Gastroesophageal sphincter (tissue), 4 donors: Measurements from ENCODE around the gene RAPGEF1. TPM values are rescaled to one million over a fixed set of nuclear protein-coding genes. Genes with fewer than 3 reads are reported as not detected.

Source experiments
- ATAC-seq: fragments of 150-250 bp; one replicate; pipeline ENCODE4 v1.9.1; 2016; ENCODE audit warnings: mild to moderate bottlenecking, moderate library complexity
- H3K27ac ChIP-seq, 4 donors: fragments of 200-600 bp; sonication (generic) in 3 of 4; 1 replicate in 3 of 4; 2 replicates in 1 of 4; pipeline ENCODE4 v1.5.1; 2016 to 2019
- H3K27me3 ChIP-seq: fragments of 200-600 bp; sonication (generic); one replicate; pipeline ENCODE4 v1.5.1; 2019
- H3K36me3 ChIP-seq, 2 donors: fragments of 200-600 bp; sonication (generic); one replicate each; pipeline ENCODE4 v1.5.1; 2019; ENCODE audit warnings: control low read depth in 1 of 2
- H3K4me1 ChIP-seq, 3 donors: fragments of 200-600 bp; sonication (generic); 1 replicate in 2 of 3; 2 replicates in 1 of 3; pipeline ENCODE4 v1.5.1; 2016 to 2019; ENCODE audit warnings: control low read depth in 2 of 3
- H3K4me3 ChIP-seq, 2 donors: fragments of 200-600 bp; sonication (generic); one replicate each; pipeline ENCODE4 v1.5.1; 2019; ENCODE audit warnings: mild to moderate bottlenecking in 1 of 2, moderate library complexity in 1 of 2
- H3K9me3 ChIP-seq, 3 donors: fragments of 200-600 bp; sonication (generic); one replicate each; pipeline ENCODE4 v1.5.1; 2017 to 2019; ENCODE audit warnings: control low read depth in 2 of 3
- EP300 ChIP-seq: sonication (generic); formaldehyde crosslinking; IDR thresholded peaks from one replicate; pipeline ENCODE4 v1.6.1; 2017; ENCODE audit warnings: antibody characterized with exemption, mild to moderate bottlenecking
- POLR2A ChIP-seq, 2 donors: fragments of 450-650 bp; IDR thresholded peaks; one replicate each; pipeline ENCODE4 v1.6.1; 2017; ENCODE audit warnings: antibody characterized with exemption in 2 of 2, mild to moderate bottlenecking in 2 of 2, moderate library complexity in 1 of 2
- POLR2AphosphoS5 ChIP-seq: sonication (generic); formaldehyde crosslinking; IDR thresholded peaks from one replicate; pipeline ENCODE4 v1.6.1; 2017; ENCODE audit warnings: antibody characterized with exemption
- WGBS, 2 donors: methylation state at CpG; one replicate each; pipeline ENCODE4 v1.1.5; 2018; ENCODE audit warnings: low coverage in 1 of 2; 5-methylcytosine and 5-hydroxymethylcytosine counted together
- total RNA-seq, 4 donors: library from RNA; depleted of rRNA; stranded (reverse); fragments of >200 nt; gene quantifications; one replicate each; pipeline ENCODE4 v1.1.0, GENCODE V29; 2016
- TF ChIP-seq, protein P1 (sequence below), 4 experiments: fragments of 200-600 bp in 2 of 4; fragments of 450-650 bp in 2 of 4; sonication (generic) in 1 of 4; IDR thresholded peaks; one replicate each; pipeline ENCODE4 v1.5.1; 2017 to 2019; ENCODE audit warnings: antibody characterized with exemption in 4 of 4, mild to moderate bottlenecking in 2 of 4, moderate library complexity in 2 of 4

The RAPGEF1 gene
- total RNA-seq, 4 donors from 2014 or later = 47.5 to 162 (median 77.6) TPM

DNA sequence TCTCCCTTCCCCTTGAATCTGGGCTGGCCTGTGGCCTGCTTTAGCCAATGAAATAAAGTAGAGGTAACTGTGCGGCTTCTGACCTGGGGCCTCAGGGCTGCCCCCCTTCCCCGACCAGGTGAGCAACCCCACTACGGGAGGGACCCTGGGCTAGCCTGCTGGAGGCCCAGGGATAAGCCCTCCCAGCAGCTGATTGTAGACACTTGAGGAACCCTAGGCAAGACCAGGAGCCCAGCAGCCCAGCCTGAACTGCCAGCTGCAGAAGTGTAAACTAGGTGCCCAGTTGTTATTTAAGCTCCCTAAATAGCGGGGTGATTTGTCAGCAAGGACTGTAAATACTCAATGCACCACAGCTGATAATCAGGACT is 41.3 kb downstream of the RAPGEF1 start:
- TF ChIP-seq EP300 = no peak
- TF ChIP-seq POLR2A (IDR thresholded peaks at IDR 0.05) = no peak
- TF ChIP-seq, protein P1, sequence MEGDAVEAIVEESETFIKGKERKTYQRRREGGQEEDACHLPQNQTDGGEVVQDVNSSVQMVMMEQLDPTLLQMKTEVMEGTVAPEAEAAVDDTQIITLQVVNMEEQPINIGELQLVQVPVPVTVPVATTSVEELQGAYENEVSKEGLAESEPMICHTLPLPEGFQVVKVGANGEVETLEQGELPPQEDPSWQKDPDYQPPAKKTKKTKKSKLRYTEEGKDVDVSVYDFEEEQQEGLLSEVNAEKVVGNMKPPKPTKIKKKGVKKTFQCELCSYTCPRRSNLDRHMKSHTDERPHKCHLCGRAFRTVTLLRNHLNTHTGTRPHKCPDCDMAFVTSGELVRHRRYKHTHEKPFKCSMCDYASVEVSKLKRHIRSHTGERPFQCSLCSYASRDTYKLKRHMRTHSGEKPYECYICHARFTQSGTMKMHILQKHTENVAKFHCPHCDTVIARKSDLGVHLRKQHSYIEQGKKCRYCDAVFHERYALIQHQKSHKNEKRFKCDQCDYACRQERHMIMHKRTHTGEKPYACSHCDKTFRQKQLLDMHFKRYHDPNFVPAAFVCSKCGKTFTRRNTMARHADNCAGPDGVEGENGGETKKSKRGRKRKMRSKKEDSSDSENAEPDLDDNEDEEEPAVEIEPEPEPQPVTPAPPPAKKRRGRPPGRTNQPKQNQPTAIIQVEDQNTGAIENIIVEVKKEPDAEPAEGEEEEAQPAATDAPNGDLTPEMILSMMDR (IDR thresholded peaks at IDR 0.05) = no peak
- no peak for TF ChIP-seq POLR2AphosphoS5
- H3K36me3 ChIP-seq = no peaks in the 10 kb centered on the region
- H3K9me3 ChIP-seq = no peaks in the 10 kb centered on the region
- peak overlapping the region in 2 of 4 donors; percentile 47 to 49 for H3K27ac ChIP-seq
- peaks cover 0 to 88% (median 10%) of the 10 kb centered on the region in 3 donors for H3K4me1 ChIP-seq
- no peaks in the 10 kb centered on the region for H3K27me3 ChIP-seq
- 86 to 90% methylated on average over 1 of the region's 4 CpGs for WGBS, 2 donors
- ATAC-seq = no peak
- H3K4me3 ChIP-seq = no peak overlapping the region

DNA sequence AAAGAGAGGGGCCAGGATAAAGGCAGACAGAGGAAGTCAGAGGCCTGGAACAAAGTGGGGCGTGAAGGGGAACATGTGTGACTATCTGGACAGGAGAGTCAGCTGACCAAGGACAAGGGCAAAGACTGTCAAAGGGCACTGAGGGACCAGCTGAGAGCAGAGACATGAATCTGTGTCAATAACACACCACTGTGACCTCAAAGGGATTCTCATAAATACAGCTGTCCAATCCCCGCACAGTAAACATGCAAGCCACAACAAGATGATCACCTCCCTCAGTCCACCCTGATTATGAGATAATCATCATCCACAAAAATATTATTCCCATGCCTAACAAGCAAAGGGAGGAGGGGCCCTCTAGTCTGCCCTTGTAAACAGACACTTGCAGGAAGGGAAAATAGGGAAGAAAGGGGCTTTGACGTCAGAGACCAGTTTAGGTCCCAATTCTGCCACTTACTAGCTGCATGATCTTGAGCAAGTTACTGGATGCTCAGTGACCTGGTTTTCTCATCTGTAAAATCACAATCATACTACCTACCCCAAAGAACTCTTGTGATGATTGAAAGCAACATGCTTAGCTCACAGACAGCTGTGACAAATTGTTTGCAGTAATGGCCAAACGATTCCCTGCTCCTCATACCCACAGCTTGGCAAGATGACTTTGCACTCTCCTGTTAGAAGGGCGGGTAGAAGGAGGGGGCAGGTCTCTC is 41.8 kb downstream of the RAPGEF1 start:
- 55 to 100% methylated on average over 1 to 3 of the region's 5 CpGs for WGBS, 2 donors
- Histone ChIP-seq H3K4me3 (no peak overlapping the region), H3K27ac (peak overlapping the region in 3 of 4 donors; percentile 39 to 49 (median 47)), H3K27me3 (no peaks in the 10 kb centered on the region), H3K9me3 (no peaks in the 10 kb centered on the region), H3K4me1 (peaks cover 0 to 88% (median 10%) of the 10 kb centered on the region in 3 donors), H3K36me3 (no peaks in the 10 kb centered on the region)
- TF ChIP-seq, protein P1 (IDR thresholded peaks at IDR 0.05) = no peak
- no peak for TF ChIP-seq EP300
- no peak for TF ChIP-seq POLR2AphosphoS5
- TF ChIP-seq POLR2A (IDR thresholded peaks at IDR 0.05) = no peak
- ATAC-seq = peak; percentile 52

DNA sequence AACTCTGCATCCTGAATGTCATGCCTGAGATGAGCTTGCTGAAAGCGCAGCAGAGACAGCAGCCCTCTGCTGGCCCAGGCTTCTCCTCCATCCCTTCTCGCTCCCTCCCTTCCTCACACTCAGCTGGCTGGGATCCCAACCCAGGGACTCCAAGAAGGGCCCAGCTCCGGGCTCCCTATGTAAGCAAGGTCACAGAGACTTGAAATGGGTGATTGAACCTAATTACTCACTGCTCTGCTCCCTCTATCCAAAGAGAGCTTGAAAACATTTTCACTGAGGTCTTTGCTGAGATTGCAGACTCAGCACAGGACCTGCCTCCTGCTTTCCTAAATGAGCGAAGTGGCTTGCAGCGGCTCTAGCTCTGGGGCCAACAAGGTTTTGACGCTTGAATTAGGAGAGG is 42.8 kb downstream of the RAPGEF1 start:
- H3K4me3 ChIP-seq = no peak overlapping the region
- H3K27me3 ChIP-seq = no peaks in the 10 kb centered on the region
- peak; percentile 69 for ATAC-seq
- H3K27ac ChIP-seq = peak overlapping the region in 3 of 4 donors; percentile 29 to 49 (median 39)
- no peaks in the 10 kb centered on the region for H3K9me3 ChIP-seq
- TF ChIP-seq POLR2A (IDR thresholded peaks at IDR 0.05) (no peak), POLR2AphosphoS5 (no peak), EP300 (no peak)
- TF ChIP-seq, protein P1 (IDR thresholded peaks at IDR 0.05) = peak in 3 of 4 experiments; percentile 31 to 47 (median 35)
- 8 to 18% methylated on average over 2 to 3 of the region's 6 CpGs for WGBS, 2 donors
- H3K4me1 ChIP-seq = peaks cover 6 to 91% (median 17%) of the 10 kb centered on the region in 3 donors
- no peaks in the 10 kb centered on the region for H3K36me3 ChIP-seq

DNA sequence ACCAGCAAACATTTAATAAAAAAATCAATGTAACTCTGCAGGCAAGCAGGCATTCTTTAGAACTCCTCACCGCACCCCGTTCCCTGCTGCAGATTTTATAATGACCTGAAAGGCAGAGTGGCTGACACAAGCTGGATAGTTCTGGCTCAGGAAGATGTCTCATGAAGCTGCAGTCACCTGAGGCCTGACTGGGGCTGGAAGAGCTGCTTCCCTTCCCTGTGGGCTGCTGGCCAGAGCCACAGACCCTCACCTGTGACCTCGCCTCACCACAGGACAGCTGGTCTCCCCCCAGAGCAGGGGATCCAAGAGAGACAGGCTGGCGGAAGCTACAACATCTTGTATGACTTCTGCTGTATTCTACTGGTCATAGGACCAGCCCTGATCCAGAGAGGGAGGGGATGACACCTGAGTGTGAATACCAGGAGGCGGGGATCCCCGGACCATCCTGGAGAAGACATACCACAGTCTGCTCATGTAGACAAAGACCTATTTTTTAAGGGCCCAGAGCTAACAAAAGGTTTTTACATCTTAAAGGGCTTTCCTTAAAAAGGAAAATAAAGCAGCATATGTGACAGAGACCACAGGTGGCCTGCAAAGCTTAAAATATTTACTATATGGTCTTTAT is 43.9 kb downstream of the RAPGEF1 start:
- no peak for ATAC-seq
- Histone ChIP-seq H3K27ac (no peak overlapping the region), H3K4me3 (no peak overlapping the region), H3K36me3 (no peaks in the 10 kb centered on the region), H3K27me3 (no peaks in the 10 kb centered on the region), H3K4me1 (peaks cover 6 to 88% (median 17%) of the 10 kb centered on the region in 3 donors), H3K9me3 (no peaks in the 10 kb centered on the region)
- WGBS, 2 donors = 85 to 90% methylated on average over 2 to 3 of the region's 6 CpGs
- TF ChIP-seq, protein P1 (IDR thresholded peaks at IDR 0.05) = no peak
- TF ChIP-seq POLR2AphosphoS5 = no peak
- no peak for TF ChIP-seq POLR2A (IDR thresholded peaks at IDR 0.05)
- TF ChIP-seq EP300 = no peak
